Kidney (tissue), 14 donors: ENCODE data around the gene NRCAM. TPM values are rescaled to one million over a fixed set of nuclear protein-coding genes. Genes with fewer than 3 reads are reported as not detected.

ENCODE experiments used
- DNase-seq, 5 donors: peaks; one replicate each; pipeline ENCODE4 v3.0.0-alpha.2; 2013 to 2020
- FAIRE-seq: peaks from 2 replicates; lab custom pipeline; 2012; peaks lifted over from hg19 to GRCh38; lab: Jason Lieb, UNC
- H3K27ac ChIP-seq, 2 donors: one replicate each; pipeline ENCODE4 v1.7.0; 2013; ENCODE audit warnings: low read depth in 2 of 2, low read length in 2 of 2, inconsistent platforms in 1 of 2
- H3K27me3 ChIP-seq: one replicate; pipeline ENCODE4 v1.7.1; 2013; ENCODE audit warnings: low read length, inconsistent platforms; ENCODE audit not compliant: control insufficient read depth, insufficient read depth
- H3K36me3 ChIP-seq, 3 donors: one replicate each; pipeline versions ENCODE4 v1.7.0 to v1.7.1; 2013; ENCODE audit warnings: low read length in 3 of 3, control low read depth in 1 of 3, inconsistent platforms in 1 of 3; ENCODE audit not compliant: insufficient read depth in 3 of 3, control insufficient read depth in 2 of 3
- H3K4me1 ChIP-seq, 3 donors: one replicate each; pipeline versions ENCODE4 v1.7.0 to v1.7.1; 2013; ENCODE audit warnings: low read length in 3 of 3, inconsistent platforms in 1 of 3, low read depth in 1 of 3; ENCODE audit not compliant: control insufficient read depth in 2 of 3, insufficient read depth in 2 of 3
- H3K4me3 ChIP-seq, 3 donors: one replicate each; pipeline versions ENCODE4 v1.7.0 to v1.8.1; 2013; ENCODE audit warnings: low read length in 3 of 3, control low read depth in 1 of 3, inconsistent platforms in 1 of 3
- H3K9ac ChIP-seq, 3 donors: one replicate each; pipeline versions ENCODE4 v1.7.0 to v1.7.1; 2013; ENCODE audit warnings: low read length in 3 of 3, control low read depth in 1 of 3, inconsistent platforms in 1 of 3
- H3K9me3 ChIP-seq, 3 donors: one replicate each; pipeline versions ENCODE4 v1.7.0 to v1.7.1; 2013; ENCODE audit warnings: low read length in 3 of 3, control low read depth in 1 of 3, inconsistent platforms in 1 of 3; ENCODE audit not compliant: control insufficient read depth in 2 of 3, insufficient read depth in 1 of 3
- intact Hi-C: fragments of 100-400 bp; cut with DNase I; formaldehyde crosslinking; loops from one replicate; pipeline ENCODE4 v1.11.1; 2022
- polyA plus RNA-seq: library from polyadenylated mRNA; stranded (reverse); fragments of 350-450 nt; fragmentation: Illumina TruSeq; extraction: RNeasy Lipid Tissue Mini Kit (QIAGEN cat#74804); gene quantifications from one replicate; pipeline ENCODE4 v1.2.3, GENCODE V29; 2014; ENCODE audit warnings: low read depth, low replicate concordance; ENCODE audit not compliant: insufficient read depth
- total RNA-seq: library from RNA; stranded (reverse); fragmentation: NEBNext Ultra II Directional; extraction: Animal tissue kit (Norgen Biotek cat#: 25700); gene quantifications from one replicate; pipeline ENCODE4 v1.2.1, GENCODE V29; 2021
- TF ChIP-seq, protein P1 (sequence below): IDR thresholded peaks from 3 replicates; pipeline ENCODE4 v1.5.1; 2012; ENCODE audit warnings: mild to moderate bottlenecking, moderate library complexity, borderline replicate concordance; ENCODE audit not compliant: insufficient read depth; ENCODE audit errors: extremely low read depth
- donor health status: control.
- donor health status: control.
- donor health status: control.
- donor health status: control.
- donor health status: control.
- donor health status: DM: yes; HTN: yes; CAD: no.
- donor health status: Normal renal cell carcinoma (clear cell type).

Gene NRCAM
- total and polyA plus RNA-seq, 2 donors from 2014 or later: 16.8 to 20.6 TPM

DNA sequence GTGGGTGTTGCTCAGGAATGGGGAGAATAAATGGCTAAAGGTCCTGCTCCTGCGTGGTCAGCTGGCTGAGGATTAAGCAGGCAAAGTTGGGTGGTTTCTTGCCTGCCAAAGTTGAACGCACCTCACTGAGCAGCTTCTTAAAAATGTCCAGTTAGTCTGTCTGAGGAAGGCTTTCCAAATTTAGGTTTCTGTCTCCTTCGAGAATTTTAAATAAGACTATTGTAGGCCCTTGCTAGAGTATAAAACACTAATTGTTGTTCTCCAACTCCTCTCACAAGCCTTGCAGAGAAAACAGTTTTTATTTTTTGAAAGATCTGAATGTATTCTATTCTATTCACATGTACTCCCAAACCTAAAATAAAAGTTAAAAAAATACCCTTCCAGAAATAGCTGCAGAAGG is 204.1 kb downstream of the NRCAM start:
- Histone ChIP-seq H3K9ac (no peak overlapping the region), H3K4me3 (no peak overlapping the region), H3K27ac (no peak overlapping the region), H3K36me3 (no peaks in the 10 kb centered on the region), H3K27me3 (no peaks in the 10 kb centered on the region), H3K9me3 (no peaks in the 10 kb centered on the region), H3K4me1 (no peaks in the 10 kb centered on the region)
- no peak for FAIRE-seq
- TF ChIP-seq, protein P1, sequence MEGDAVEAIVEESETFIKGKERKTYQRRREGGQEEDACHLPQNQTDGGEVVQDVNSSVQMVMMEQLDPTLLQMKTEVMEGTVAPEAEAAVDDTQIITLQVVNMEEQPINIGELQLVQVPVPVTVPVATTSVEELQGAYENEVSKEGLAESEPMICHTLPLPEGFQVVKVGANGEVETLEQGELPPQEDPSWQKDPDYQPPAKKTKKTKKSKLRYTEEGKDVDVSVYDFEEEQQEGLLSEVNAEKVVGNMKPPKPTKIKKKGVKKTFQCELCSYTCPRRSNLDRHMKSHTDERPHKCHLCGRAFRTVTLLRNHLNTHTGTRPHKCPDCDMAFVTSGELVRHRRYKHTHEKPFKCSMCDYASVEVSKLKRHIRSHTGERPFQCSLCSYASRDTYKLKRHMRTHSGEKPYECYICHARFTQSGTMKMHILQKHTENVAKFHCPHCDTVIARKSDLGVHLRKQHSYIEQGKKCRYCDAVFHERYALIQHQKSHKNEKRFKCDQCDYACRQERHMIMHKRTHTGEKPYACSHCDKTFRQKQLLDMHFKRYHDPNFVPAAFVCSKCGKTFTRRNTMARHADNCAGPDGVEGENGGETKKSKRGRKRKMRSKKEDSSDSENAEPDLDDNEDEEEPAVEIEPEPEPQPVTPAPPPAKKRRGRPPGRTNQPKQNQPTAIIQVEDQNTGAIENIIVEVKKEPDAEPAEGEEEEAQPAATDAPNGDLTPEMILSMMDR: no peak
- intact Hi-C loops: no loop called here
- DNase-seq: no peak

DNA sequence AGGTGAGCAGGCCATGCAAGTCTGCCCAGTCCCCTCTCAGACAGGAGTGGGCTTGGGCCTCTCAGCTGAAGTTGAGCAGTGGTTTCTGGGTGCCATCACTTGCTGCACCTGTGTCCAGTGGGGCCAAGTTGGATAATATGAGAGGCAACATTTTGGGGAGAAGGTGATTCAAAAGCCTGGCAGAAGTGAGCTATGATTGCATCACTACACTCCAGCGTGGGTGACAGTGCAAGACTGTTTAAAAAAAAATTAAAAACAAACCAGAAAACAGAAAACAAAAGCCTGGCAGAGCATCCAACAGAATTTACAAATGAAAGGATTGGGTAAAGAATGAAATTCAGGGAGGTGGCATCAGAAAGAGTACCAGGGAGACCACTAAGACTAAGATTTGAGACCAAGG is 204.5 kb downstream of the NRCAM start:
- Histone ChIP-seq H3K4me3 (no peak overlapping the region), H3K9ac (no peak overlapping the region), H3K9me3 (no peaks in the 10 kb centered on the region), H3K36me3 (no peaks in the 10 kb centered on the region), H3K27ac (no peak overlapping the region), H3K4me1 (peaks cover 0 to 4% (median 0%) of the 10 kb centered on the region in 3 donors), H3K27me3 (no peaks in the 10 kb centered on the region)
- TF ChIP-seq, protein P1: no peak
- FAIRE-seq: no peak
- intact Hi-C loops: no loop called here
- no peak for DNase-seq

DNA sequence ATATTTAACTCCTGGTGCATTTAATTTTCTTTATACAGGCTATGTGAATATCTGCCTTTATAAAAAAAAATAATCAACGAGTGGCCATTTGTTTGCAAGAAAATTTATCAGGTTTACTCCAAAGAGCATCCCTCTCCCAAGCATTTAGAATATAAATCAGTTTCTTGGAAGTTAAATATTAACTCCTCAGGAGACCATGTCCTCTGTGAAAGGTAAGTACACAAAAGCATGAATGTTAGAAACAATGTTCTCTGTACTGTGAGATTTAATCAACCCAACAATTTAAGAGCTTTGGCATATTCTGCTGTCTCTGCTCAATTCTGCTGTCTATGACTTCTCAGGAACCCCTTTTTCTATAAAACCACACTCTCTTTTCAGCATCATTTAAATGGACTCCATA is 206.8 kb downstream of the NRCAM start:
- intact Hi-C loops: no loop called here
- Histone ChIP-seq H3K4me3 (no peak overlapping the region), H3K27me3 (no peaks in the 10 kb centered on the region), H3K36me3 (no peaks in the 10 kb centered on the region), H3K9ac (no peak overlapping the region), H3K4me1 (peaks cover 0 to 14% (median 2%) of the 10 kb centered on the region in 3 donors), H3K27ac (no peak overlapping the region), H3K9me3 (no peaks in the 10 kb centered on the region)
- no peak for FAIRE-seq
- peak in 2 of 5 donors; percentile 43 to 55 for DNase-seq
- TF ChIP-seq, protein P1: no peak

DNA sequence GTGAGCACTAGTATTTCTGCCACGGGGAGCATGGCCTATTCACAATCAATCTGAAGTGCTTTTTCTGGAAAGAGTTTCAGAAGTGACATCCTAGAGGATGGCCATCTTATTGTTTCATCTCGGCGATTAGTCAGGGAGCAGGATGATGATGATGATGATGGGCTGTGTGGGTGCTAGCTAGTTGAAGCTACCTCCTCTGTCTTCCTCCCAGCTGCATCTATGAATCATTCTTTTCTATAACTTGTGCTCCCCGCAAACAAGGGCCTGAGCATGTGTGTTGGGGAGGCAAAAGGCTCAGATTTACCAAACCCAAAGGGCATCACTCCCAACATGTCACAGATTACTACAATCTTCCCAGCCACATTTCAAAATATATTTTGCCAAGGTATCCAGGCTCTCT is 207.4 kb downstream of the NRCAM start:
- Histone ChIP-seq H3K27ac (no peak overlapping the region), H3K9ac (no peak overlapping the region), H3K4me1 (peaks cover 0 to 14% (median 2%) of the 10 kb centered on the region in 3 donors), H3K36me3 (no peaks in the 10 kb centered on the region), H3K27me3 (no peaks in the 10 kb centered on the region), H3K9me3 (no peaks in the 10 kb centered on the region), H3K4me3 (no peak overlapping the region)
- intact Hi-C loops: no loop called here
- no peak for DNase-seq
- no peak for FAIRE-seq
- TF ChIP-seq, protein P1: no peak
